BLaER1 treated with 17β-estradiol and CSF1 and Interleukin-3, amounts not matched to agents 10 nM and 100 nM (cell line): ENCODE measurements around the gene FKBP15.
"Not testable (repeated sequence)": the region's sequence is repeated elsewhere in the genome, so short reads cannot be mapped to it uniquely, and the experiment has no call there.

Experiments
- H3K27ac ChIP-seq, 11 experiments: shearing (Covaris generic); formaldehyde crosslinking; 2 replicates each; pipeline ENCODE4 v1.8.1; 2022
- H3K27me3 ChIP-seq, 11 experiments: shearing (Covaris generic); formaldehyde crosslinking; 2 replicates each; pipeline ENCODE4 v1.8.1; 2022
- H3K36me3 ChIP-seq, 11 experiments: shearing (Covaris generic); formaldehyde crosslinking; 2 replicates each; pipeline ENCODE4 v1.8.1; 2022
- H3K4me1 ChIP-seq, 10 experiments: shearing (Covaris generic); formaldehyde crosslinking; 2 replicates each; pipeline ENCODE4 v1.8.1; 2022
- H3K4me2 ChIP-seq, 11 experiments: shearing (Covaris generic); formaldehyde crosslinking; 2 replicates each; pipeline ENCODE4 v1.8.1; 2022
- H3K4me3 ChIP-seq, 10 experiments: shearing (Covaris generic); formaldehyde crosslinking; 2 replicates each; pipeline ENCODE4 v1.8.1; 2022
- H3K9ac ChIP-seq, 11 experiments: shearing (Covaris generic); formaldehyde crosslinking; 2 replicates each; pipeline ENCODE4 v1.8.1; 2022
- H3K9me3 ChIP-seq, 11 experiments: shearing (Covaris generic); formaldehyde crosslinking; replicated peaks in 1 of 11; 2 replicates each; pipeline ENCODE4 v1.8.1; 2022
- H4K20me1 ChIP-seq, 11 experiments: shearing (Covaris generic); formaldehyde crosslinking; 2 replicates each; pipeline ENCODE4 v1.8.1; 2022
- Cebpa-rat ChIP-seq, 11 experiments: shearing (Covaris generic); IDR thresholded peaks; 2 replicates each; pipeline ENCODE4 v1.8.1; 2022

Gene FKBP15

DNA sequence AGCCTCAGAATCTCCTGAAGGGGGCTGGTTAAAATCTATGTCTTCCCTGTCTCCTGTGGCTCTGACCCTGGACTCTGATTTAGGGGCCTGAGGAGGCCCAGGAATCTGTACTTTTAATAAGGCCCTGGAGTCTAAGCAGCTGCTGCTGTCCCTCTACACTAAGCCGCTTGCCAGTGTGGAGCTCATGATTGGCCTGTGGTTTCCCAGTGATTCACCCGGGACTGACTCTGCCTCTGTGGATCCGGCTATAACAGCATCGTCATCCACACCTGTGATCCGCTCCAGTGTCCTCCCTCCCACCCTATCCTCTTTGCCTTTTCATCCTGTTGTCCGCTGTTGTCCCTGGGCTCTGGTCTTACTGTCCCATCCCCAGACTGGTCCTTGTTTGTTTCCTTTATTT is 66.6 kb downstream of the FKBP15 start:
- H3K4me1 ChIP-seq, result peaks cover 41 to 79% (median 56%) of the 10 kb centered on the region in 10 experiments
- no peaks in the 10 kb centered on the region; a peak in 2 of 22 replicates for H3K27me3 ChIP-seq
- no peak for TF ChIP-seq Cebpa-rat (IDR thresholded peaks at IDR 0.05)
- H3K4me2 ChIP-seq, result peak overlapping the region; percentile 32 to 97 (median 65)
- H3K27ac ChIP-seq, result peak overlapping the region; percentile 9 to 99 (median 62); a peak in 20 of 22 replicates
- peaks cover 11 to 54% (median 24%) of the 10 kb centered on the region in 11 experiments; a peak in 21 of 22 replicates for H3K36me3 ChIP-seq
- peak overlapping the region in 7 of 11 experiments; percentile 19 to 99 (median 54); a peak in 11 of 22 replicates for H3K9ac ChIP-seq
- peaks cover 0 to 59% (median 0%) of the 10 kb centered on the region in 11 experiments; a peak in 7 of 22 replicates for H4K20me1 ChIP-seq
- H3K9me3 ChIP-seq, result no peaks in the 10 kb centered on the region
- H3K4me3 ChIP-seq, result peak overlapping the region in 3 of 10 experiments; percentile 30 to 91 (median 75); a peak in 6 of 20 replicates

DNA sequence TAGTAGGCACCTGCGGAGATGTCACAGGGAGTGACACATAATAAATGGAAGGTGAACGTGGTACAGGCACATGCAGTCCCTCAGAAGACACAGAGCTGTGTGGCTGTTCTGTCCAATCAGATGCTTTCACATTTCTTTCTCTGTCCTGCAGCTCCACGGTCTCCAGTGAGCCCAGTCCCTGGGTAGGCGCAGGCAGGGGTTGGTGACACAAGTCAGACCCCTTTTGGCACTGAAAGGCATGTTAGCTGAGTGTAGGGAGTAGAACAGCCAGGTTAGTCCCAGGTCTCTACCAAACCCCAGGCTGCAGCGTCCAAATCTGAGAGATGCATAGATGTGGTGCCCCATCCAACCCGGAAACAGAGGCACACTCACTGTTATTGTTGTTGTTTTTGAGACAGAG is 67.5 kb downstream of the FKBP15 start:
- Histone ChIP-seq H3K36me3 (peaks cover 3 to 45% (median 16%) of the 10 kb centered on the region in 11 experiments; a peak in 20 of 22 replicates), H3K4me2 (peak overlapping the region in 10 of 11 experiments; percentile 46 to 97 (median 72); a peak in 19 of 22 replicates), H4K20me1 (peaks cover 0 to 50% (median 0%) of the 10 kb centered on the region in 11 experiments; a peak in 7 of 22 replicates), H3K9me3 (no peaks in the 10 kb centered on the region), H3K27ac (peak overlapping the region in 6 of 11 experiments; percentile 33 to 99 (median 84); a peak in 11 of 22 replicates), H3K9ac (peak overlapping the region in 3 of 11 experiments; percentile 53 to 99 (median 96); a peak in 6 of 22 replicates), H3K4me3 (peak overlapping the region in 3 of 10 experiments; percentile 30 to 91 (median 75); a peak in 4 of 20 replicates), H3K27me3 (no peaks in the 10 kb centered on the region; a peak in 2 of 22 replicates), H3K4me1 (peaks cover 41 to 84% (median 56%) of the 10 kb centered on the region in 10 experiments)
- no peak for TF ChIP-seq Cebpa-rat (IDR thresholded peaks at IDR 0.05)

DNA sequence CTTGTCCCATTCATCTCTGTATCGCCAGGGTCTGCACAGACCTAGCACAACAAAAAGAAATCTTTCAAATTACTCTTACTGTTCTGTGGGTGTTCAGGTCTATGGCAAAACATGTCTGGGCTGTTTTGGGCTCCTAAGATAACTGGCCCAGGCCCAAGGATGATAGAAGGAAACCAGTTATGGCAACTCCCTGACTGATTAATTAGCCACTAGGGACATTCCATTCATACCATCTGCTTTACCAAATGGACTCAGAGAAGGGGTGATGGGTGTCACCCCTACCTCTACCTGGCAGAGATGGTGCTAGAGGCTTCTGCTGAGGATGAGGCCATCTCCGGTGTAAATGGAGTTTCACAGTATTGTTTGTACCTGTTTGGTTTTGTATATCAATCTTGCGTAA is 68.4 kb downstream of the FKBP15 start:
- H3K27ac ChIP-seq, result peak overlapping the region in 4 of 11 experiments; percentile 88 to 99 (median 96); a peak in 9 of 22 replicates
- peaks cover 0 to 41% (median 0%) of the 10 kb centered on the region in 11 experiments; a peak in 6 of 22 replicates for H4K20me1 ChIP-seq
- H3K27me3 ChIP-seq, result no peaks in the 10 kb centered on the region; a peak in 2 of 22 replicates
- H3K4me1 ChIP-seq, result peaks cover 41 to 76% (median 56%) of the 10 kb centered on the region in 10 experiments
- no peaks in the 10 kb centered on the region for H3K9me3 ChIP-seq
- peaks cover 0 to 36% (median 8%) of the 10 kb centered on the region in 11 experiments; a peak in 17 of 22 replicates for H3K36me3 ChIP-seq
- TF ChIP-seq Cebpa-rat (IDR thresholded peaks at IDR 0.05), result no peak
- peak overlapping the region; percentile 84 to 97 (median 93); a peak in 21 of 22 replicates for H3K4me2 ChIP-seq
- peak overlapping the region in 4 of 11 experiments; percentile 89 to 99 (median 96); a peak in 6 of 22 replicates for H3K9ac ChIP-seq
- peak overlapping the region in 4 of 10 experiments; percentile 75 to 95 (median 90); a peak in 8 of 20 replicates for H3K4me3 ChIP-seq

DNA sequence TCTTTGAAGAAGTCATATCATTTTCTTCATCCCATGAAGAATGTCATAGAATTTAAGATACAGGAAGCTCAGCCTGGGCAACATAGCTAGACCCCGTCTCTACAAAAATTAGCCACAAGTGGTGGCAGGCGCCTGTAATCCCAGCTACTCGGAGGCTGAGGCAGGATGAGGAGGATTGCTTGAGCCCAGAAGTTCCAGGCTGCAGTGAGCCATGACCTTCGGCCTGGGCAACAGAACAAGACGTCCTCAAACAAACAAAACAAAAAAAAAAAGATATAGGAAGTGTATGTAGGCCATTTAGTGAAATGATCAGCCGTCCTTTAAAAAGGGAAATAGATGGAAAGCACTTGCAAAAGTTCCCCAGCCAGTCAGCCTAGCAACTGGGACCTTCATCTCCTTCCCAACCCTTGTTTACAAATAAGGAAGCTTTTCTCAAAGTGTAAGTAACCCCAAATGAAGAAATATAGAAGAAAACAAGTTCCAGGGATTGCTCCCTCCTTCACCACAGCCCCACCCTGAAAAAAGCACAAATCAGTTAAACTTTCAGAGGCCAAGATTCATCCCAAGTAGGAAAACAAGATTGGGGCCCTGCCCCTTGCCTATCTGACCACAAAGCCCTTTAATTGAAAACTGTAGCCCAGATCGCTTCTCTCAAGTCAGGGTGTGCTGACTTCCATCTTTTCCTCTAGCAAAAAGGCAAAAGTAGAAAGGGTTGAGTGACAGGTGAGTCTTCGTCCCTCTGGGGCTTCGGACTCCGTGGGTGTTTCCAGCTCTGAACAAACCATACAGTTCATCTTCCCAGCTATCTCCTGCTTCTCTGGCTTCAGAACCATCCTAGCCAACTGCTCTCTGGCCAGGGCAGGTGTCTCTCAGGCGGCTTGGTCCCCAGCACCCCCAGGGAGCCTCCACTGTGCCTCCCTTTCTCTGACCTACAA is 69.1 kb downstream of the FKBP15 start:
- H3K27ac ChIP-seq, result peak overlapping the region in 9 of 11 experiments; percentile 67 to 99 (median 81); a peak in 16 of 22 replicates
- H3K27me3 ChIP-seq, result no peaks in the 10 kb centered on the region; a peak in 2 of 22 replicates
- TF ChIP-seq Cebpa-rat (IDR thresholded peaks at IDR 0.05), result peak in 2 of 11 experiments; percentile 31 to 32; a peak in 1 of 22 replicates
- peak overlapping the region; percentile 76 to 99 (median 85); a peak in 21 of 22 replicates for H3K9ac ChIP-seq
- peak overlapping the region; percentile 72 to 95 (median 84) for H3K4me3 ChIP-seq
- peaks cover 0 to 34% (median 0%) of the 10 kb centered on the region in 11 experiments; a peak in 4 of 22 replicates for H4K20me1 ChIP-seq
- peaks cover 41 to 68% (median 53%) of the 10 kb centered on the region in 10 experiments for H3K4me1 ChIP-seq
- peak overlapping the region; percentile 84 to 97 (median 93) for H3K4me2 ChIP-seq
- peaks cover 0 to 29% (median under 1%) of the 10 kb centered on the region in 11 experiments; a peak in 6 of 22 replicates for H3K36me3 ChIP-seq
- no peaks in the 10 kb centered on the region for H3K9me3 ChIP-seq

DNA sequence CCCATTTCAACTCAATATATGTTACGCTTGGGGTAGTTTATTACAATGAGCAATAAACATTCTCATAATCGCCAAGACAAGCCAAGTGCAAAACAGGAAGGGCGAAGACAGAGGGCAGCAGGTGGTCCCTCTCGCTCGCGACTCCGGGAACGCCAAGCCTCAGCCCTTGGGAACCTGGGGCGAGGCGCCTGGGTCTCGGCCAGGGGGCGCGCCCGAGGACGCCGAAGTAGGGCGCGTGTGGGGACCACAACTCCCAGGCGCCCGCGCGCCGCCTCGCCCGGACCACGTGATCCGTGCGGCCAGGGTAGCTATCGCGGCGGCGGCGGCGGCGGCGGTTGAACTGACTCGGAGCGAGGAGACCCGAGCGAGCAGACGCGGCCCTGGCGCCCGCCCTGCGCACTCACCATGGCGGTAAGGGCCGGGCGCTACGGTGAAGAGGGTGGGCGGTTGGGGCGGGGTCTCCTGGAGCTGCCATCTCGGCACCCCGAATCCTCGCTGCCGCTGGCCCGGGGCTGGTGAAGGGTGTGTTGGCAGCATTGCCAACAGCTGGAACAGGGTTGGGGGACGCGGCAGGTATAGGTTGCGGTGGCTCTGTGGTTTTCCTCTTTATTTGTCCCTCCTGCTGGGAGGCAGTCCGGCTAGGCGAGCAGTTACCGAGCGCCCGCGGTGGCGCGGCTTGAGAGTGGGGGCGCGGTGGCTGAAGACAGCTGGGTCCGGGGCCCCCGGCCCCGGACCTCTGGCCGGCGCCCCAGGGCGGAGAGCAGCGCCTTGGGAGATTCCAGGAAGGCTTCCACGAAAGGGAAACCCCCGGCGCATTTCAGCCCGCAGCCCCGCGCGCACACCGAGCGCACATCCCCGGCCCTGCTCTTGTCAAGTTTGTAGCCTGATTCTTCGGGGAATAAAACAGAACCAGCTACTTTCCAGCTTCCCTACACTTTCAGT is 70.1 kb downstream of the FKBP15 start, which contains the start of gene SLC31A2:
Gene SLC31A2 (plus strand): TSS at position 338 of the 942 bp plus-strand sequence. CDS start 68 bp downstream, at position 406.
- Histone ChIP-seq H3K27ac (peak within 1 kb of the TSS; percentile 58 to 99 (median 74)), H3K36me3 (peaks cover 0 to 22% (median 0%) of the 10 kb centered on the region in 11 experiments; a peak in 3 of 22 replicates), H4K20me1 (peaks cover 0 to 24% (median 0%) of the 10 kb centered on the region in 11 experiments; a peak in 3 of 22 replicates), H3K9me3 (no peaks in the 10 kb centered on the region), H3K4me2 (peak within 1 kb of the TSS; percentile 84 to 97 (median 93)), H3K4me3 (peak within 1 kb of the TSS; percentile 72 to 95 (median 84)), H3K4me1 (peaks cover 35 to 58% (median 44%) of the 10 kb centered on the region in 10 experiments), H3K27me3 (no peaks in the 10 kb centered on the region; a peak in 2 of 22 replicates), H3K9ac (peak within 1 kb of the TSS; percentile 76 to 99 (median 85))
- TF ChIP-seq Cebpa-rat (IDR thresholded peaks at IDR 0.05), result no peak

DNA sequence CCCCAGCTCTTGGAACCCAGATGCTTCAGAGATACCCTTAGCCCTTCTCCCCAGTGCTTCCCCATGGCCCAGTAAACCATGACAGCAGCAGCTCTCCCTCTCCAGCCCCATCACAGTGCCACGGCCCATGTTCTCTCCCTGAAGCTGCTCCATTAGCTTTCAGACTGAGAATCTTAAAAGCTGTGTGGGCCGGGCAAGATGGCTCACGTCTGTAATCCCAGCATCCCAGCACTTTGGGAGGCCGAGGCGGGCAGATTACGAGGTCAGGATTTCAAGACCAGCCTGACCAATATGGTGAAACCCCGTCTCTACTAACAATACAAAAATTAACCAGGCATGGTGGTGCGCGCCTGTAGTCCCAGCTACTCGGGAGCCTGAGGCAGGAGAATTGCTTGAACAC is 71.5 kb downstream of the FKBP15 start:
- not testable (repeated sequence) for H3K9me3 ChIP-seq
- Histone ChIP-seq H3K4me2 (peak overlapping the region in 3 of 11 experiments; percentile 11 to 97 (median 83); a peak in 5 of 22 replicates), H3K4me1 (peaks cover 21 to 44% (median 30%) of the 10 kb centered on the region in 10 experiments)

DNA sequence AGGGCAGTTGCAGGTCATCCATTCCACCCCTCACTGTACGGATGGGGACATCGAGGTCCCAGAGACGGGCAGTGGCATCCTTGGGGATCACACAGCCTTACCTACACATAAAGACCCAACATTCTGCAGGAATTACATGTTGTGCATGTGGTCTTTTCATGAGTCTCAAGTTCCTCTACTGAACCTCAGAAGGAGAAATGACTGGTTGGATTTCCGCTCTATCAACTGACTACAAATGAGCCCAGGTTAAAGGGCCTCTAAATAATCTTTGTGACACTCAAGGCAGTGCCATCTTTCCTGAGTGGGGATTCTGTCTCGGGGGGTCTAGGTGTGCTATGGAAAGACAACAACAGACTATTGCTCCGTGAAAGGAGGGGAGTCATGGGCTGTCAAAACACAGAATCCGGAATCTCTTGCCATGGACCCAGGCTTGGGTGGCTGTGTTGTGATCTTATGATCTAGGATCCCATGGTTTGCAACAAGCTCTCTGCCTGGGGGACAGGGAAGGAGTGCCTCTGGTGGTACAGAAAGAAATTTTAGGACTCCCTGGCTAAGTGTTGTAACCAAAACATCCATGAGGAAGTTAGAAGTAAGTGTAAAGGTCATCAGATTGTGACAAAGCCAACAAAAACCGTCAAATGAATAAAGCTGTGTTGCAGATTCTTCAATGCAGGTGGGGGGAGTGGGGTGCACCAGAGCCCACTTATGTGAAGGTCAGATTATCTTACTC is 72.1 kb downstream of the FKBP15 start:
- H3K9ac ChIP-seq, result no peak overlapping the region
- peaks cover 0 to 5% (median 0%) of the 10 kb centered on the region in 11 experiments; a peak in 2 of 22 replicates for H4K20me1 ChIP-seq
- H3K9me3 ChIP-seq, result no peaks in the 10 kb centered on the region
- peaks cover 15 to 38% (median 24%) of the 10 kb centered on the region in 10 experiments for H3K4me1 ChIP-seq
- peaks cover 0 to 11% (median 0%) of the 10 kb centered on the region in 11 experiments; a peak in 3 of 22 replicates for H3K36me3 ChIP-seq
- H3K27ac ChIP-seq, result no peak overlapping the region
- H3K27me3 ChIP-seq, result no peaks in the 10 kb centered on the region; a peak in 2 of 22 replicates
- no peak overlapping the region for H3K4me3 ChIP-seq
- no peak for TF ChIP-seq Cebpa-rat (IDR thresholded peaks at IDR 0.05)
- H3K4me2 ChIP-seq, result peak overlapping the region in 3 of 11 experiments; percentile 11 to 97 (median 83); a peak in 5 of 22 replicates

More for the DNA sequence above, 71.5 kb downstream of the FKBP15 start:
- not testable (repeated sequence) for H4K20me1 ChIP-seq, H3K27me3 ChIP-seq, H3K4me3 ChIP-seq, H3K9ac ChIP-seq, H3K27ac ChIP-seq
- H3K36me3 ChIP-seq, result peaks cover 0 to 11% (median 0%) of the 10 kb centered on the region in 11 experiments; a peak in 3 of 22 replicates
